Endothelial cell of umbilical vein (primary cell): ENCODE results near the gene ZMIZ1. TPM values are rescaled to one million over a fixed set of nuclear protein-coding genes. Genes with fewer than 3 reads are reported as not detected.

Source experiments
- BruUV-seq: library from RNA; stranded (reverse); fragments of 400-500 nt; replicated peaks from 2 replicates; lab custom pipeline; 2021; lab: Mats Ljungman, UMichigan
- CTCF ChIA-PET: fragments of 300-600, 350-600 bp; sonication (Branson Sonifier 250); formaldehyde crosslinking; loops from one replicate; lab custom pipeline; 2021; ENCODE audit warnings: antibody characterized with exemption, inconsistent platforms; lab: Charles Lee
- POLR2A ChIA-PET: fragments of 300-600, 350-600 bp; sonication (Branson Sonifier 250); formaldehyde crosslinking; loops from one replicate; lab custom pipeline; 2021; ENCODE audit warnings: antibody characterized with exemption, inconsistent platforms; lab: Charles Lee
- DNase-seq: peaks from one replicate; pipeline ENCODE4 v3.0.0-alpha.2; 2011; ENCODE audit warnings: low read depth, low spot score
- FAIRE-seq: peaks from 2 replicates; lab custom pipeline; 2011; peaks lifted over from hg19 to GRCh38; lab: Jason Lieb, UNC
- H2AFZ ChIP-seq: 2 replicates; pipeline ENCODE4 v1.6.0; 2012; ENCODE audit warnings: low read depth, low read length, control low read depth, inconsistent platforms
- H3K27ac ChIP-seq: 2 replicates; pipeline ENCODE4 v1.5.1; 2011; ENCODE audit warnings: low read depth, mild to moderate bottlenecking, control low read depth, low read length, moderate library complexity; ENCODE audit not compliant: insufficient read depth
- H3K27me3 ChIP-seq, 2 experiments: 2 replicates each; pipeline versions ENCODE4 v1.6.0 to v1.6.1; 2011; ENCODE audit warnings: low read length in 2 of 2, mixed read lengths in 1 of 2; ENCODE audit not compliant: control insufficient read depth in 2 of 2, insufficient read depth in 2 of 2
- H3K36me3 ChIP-seq, 2 experiments: 2 replicates in 1 of 2; 3 replicates in 1 of 2; pipeline ENCODE4 v1.5.1; 2011; ENCODE audit warnings: low read length in 2 of 2, mild to moderate bottlenecking in 1 of 2, moderate library complexity in 1 of 2; ENCODE audit not compliant: control insufficient read depth in 2 of 2, insufficient read depth in 2 of 2; ENCODE audit errors: extremely low read depth in 1 of 2
- H3K4me1 ChIP-seq: 3 replicates; pipeline ENCODE4 v1.5.1; 2011; ENCODE audit warnings: mild to moderate bottlenecking, low read length; ENCODE audit not compliant: control insufficient read depth, insufficient read depth; ENCODE audit errors: extremely low read depth
- H3K4me2 ChIP-seq: 2 replicates; pipeline ENCODE4 v1.6.1; 2011; ENCODE audit warnings: low read length, control low read depth, mixed read lengths; ENCODE audit not compliant: insufficient read depth
- H3K4me3 ChIP-seq, 3 experiments: fragments of 200-600 bp in 1 of 3; sonication (generic), shearing (Covaris generic) in 1 of 3; replicated peaks in 1 of 3; 2 replicates each; pipeline ENCODE4 v1.5.1; 2011 to 2016; ENCODE audit warnings: control low read depth in 3 of 3, low read length in 3 of 3, mild to moderate bottlenecking in 2 of 3, inconsistent platforms in 1 of 3, low read depth in 1 of 3, moderate library complexity in 1 of 3; ENCODE audit not compliant: insufficient read depth in 1 of 3
- H3K79me2 ChIP-seq: 2 replicates; pipeline ENCODE4 v1.6.0; 2012; ENCODE audit warnings: low read length, inconsistent platforms; ENCODE audit not compliant: control insufficient read depth, insufficient read depth
- H3K9ac ChIP-seq: replicated peaks from 2 replicates; pipeline ENCODE3; 2011; ENCODE audit warnings: low read length, control low read depth; ENCODE audit not compliant: insufficient read depth; ENCODE audit errors: extremely low read depth
- H3K9me1 ChIP-seq: replicated peaks from 3 replicates; pipeline ENCODE4 v1.6.0; 2011; ENCODE audit warnings: mild to moderate bottlenecking, low read length; ENCODE audit not compliant: control insufficient read depth, insufficient read depth; ENCODE audit errors: extremely low read depth
- H3K9me3 ChIP-seq: replicated peaks from 2 replicates; pipeline ENCODE4 v1.5.1; 2012; ENCODE audit warnings: low read length, inconsistent platforms; ENCODE audit not compliant: control insufficient read depth, insufficient read depth
- H4K20me1 ChIP-seq: replicated peaks from 2 replicates; pipeline ENCODE3; 2011; ENCODE audit warnings: mild to moderate bottlenecking, low read length; ENCODE audit not compliant: control insufficient read depth, insufficient read depth; ENCODE audit errors: extremely low read depth
- EZH2 ChIP-seq: IDR thresholded peaks from 2 replicates; pipeline ENCODE4 v1.6.1; 2012; ENCODE audit warnings: borderline replicate concordance, low read depth, mild to moderate bottlenecking, moderate library complexity, low read length, inconsistent platforms; ENCODE audit not compliant: severe bottlenecking
- FOS ChIP-seq: IDR thresholded peaks from 2 replicates; pipeline ENCODE4 v1.6.1; 2011; ENCODE audit warnings: mild to moderate bottlenecking, low read length, moderate library complexity, borderline replicate concordance; ENCODE audit not compliant: insufficient read depth
- GATA2 ChIP-seq: IDR thresholded peaks from 2 replicates; pipeline ENCODE4 v1.7.0; 2011; ENCODE audit warnings: low read depth, mild to moderate bottlenecking, moderate library complexity, mixed read lengths, low read length; ENCODE audit not compliant: insufficient read length, insufficient read depth
- JUN ChIP-seq: IDR thresholded peaks from 2 replicates; pipeline ENCODE4 v1.6.1; 2011; ENCODE audit warnings: borderline replicate concordance, low read depth; ENCODE audit not compliant: insufficient read length, insufficient read depth
- MAX ChIP-seq: IDR thresholded peaks from 2 replicates; pipeline ENCODE4 v1.6.1; 2011; ENCODE audit not compliant: insufficient read depth, insufficient read length
- MYC ChIP-seq: IDR thresholded peaks from one replicate; pipeline ENCODE4 v1.6.1; 2011; ENCODE audit warnings: mild to moderate bottlenecking, low read depth, low read length
- POLR2A ChIP-seq: IDR thresholded peaks from 2 replicates; pipeline ENCODE4 v1.6.1; 2012; ENCODE audit warnings: low read depth, mild to moderate bottlenecking, control low read depth, low read length
- POLR2AphosphoS5 ChIP-seq: IDR thresholded peaks from 2 replicates; pipeline ENCODE4 v1.6.1; 2012; ENCODE audit warnings: low read depth, mild to moderate bottlenecking, control low read depth, low read length, moderate library complexity; ENCODE audit not compliant: insufficient read depth
- dilution Hi-C: fragments of 300-500 bp; cut with MboI; formaldehyde crosslinking; loops from one replicate; pipeline ENCODE4 v1.15.0; 2019; ENCODE audit warnings: low sequenced_read_pairs; ENCODE audit not compliant: extremely low pct_ligation_motif_present
- intact Hi-C: fragments of 100-400 bp; cut with micrococcal nuclease; formaldehyde crosslinking; loops from one replicate; pipeline ENCODE4 v1.10.0; 2022
- polyA plus RNA-seq, 4 experiments: library from polyadenylated mRNA; depleted of rRNA in 3 of 4; stranded (reverse) in 3 of 4; unstranded in 1 of 4; fragments of >200 nt; gene quantifications; 2 replicates each; pipeline versions ENCODE4 v1.2.1 to v1.2.3, GENCODE V29; 2011 to 2012; ENCODE audit warnings: missing spikeins in 1 of 4
- total RNA-seq: library from RNA; stranded (reverse); gene quantifications from 2 replicates; pipeline ENCODE4 v1.2.3, GENCODE V29; 2021
- TF ChIP-seq, protein P1 (sequence below), 2 donors: IDR thresholded peaks; 1 replicate in 1 of 2; 2 replicates in 1 of 2; pipeline ENCODE4 v1.5.1; 2011; ENCODE audit warnings: low read length in 2 of 2, mild to moderate bottlenecking in 2 of 2, moderate library complexity in 2 of 2, control low read depth in 1 of 2, inconsistent platforms in 1 of 2, low read depth in 1 of 2; ENCODE audit not compliant: insufficient read depth in 1 of 2; ENCODE audit errors: extremely low read depth in 1 of 2

Gene ZMIZ1
- total and polyA plus RNA-seq, 2 donors (not counting 3 experiments of a cell fraction or from before 2014, with no cell fraction given), result 12.5 to 46.7 TPM

- no peaks in the 10 kb centered on the region for H3K9me1 ChIP-seq
- peaks cover 25% of the 10 kb centered on the region for H3K79me2 ChIP-seq
- H3K9me3 ChIP-seq, result no peaks in the 10 kb centered on the region
- no peaks in the 10 kb centered on the region for H4K20me1 ChIP-seq
- ChIA-PET POLR2A (no interaction called here), CTCF (interaction anchor here (1.5 kb wide), 1 partner anchor 20 kb away, joined by 3 read pairs; no protein-coding TSS in a partner anchor)
- no peak overlapping the region for H3K27ac ChIP-seq
- dilution Hi-C loops, result no loop called here
- no peak overlapping the region for H3K9ac ChIP-seq
- H3K27me3 ChIP-seq, result no peaks in the 10 kb centered on the region
- no peak for FAIRE-seq
- H3K4me3 ChIP-seq, result no peak overlapping the region
- BruUV-seq, result no TSS peak
- intact Hi-C loops, result no loop called here
- TF ChIP-seq, protein P1, sequence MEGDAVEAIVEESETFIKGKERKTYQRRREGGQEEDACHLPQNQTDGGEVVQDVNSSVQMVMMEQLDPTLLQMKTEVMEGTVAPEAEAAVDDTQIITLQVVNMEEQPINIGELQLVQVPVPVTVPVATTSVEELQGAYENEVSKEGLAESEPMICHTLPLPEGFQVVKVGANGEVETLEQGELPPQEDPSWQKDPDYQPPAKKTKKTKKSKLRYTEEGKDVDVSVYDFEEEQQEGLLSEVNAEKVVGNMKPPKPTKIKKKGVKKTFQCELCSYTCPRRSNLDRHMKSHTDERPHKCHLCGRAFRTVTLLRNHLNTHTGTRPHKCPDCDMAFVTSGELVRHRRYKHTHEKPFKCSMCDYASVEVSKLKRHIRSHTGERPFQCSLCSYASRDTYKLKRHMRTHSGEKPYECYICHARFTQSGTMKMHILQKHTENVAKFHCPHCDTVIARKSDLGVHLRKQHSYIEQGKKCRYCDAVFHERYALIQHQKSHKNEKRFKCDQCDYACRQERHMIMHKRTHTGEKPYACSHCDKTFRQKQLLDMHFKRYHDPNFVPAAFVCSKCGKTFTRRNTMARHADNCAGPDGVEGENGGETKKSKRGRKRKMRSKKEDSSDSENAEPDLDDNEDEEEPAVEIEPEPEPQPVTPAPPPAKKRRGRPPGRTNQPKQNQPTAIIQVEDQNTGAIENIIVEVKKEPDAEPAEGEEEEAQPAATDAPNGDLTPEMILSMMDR (IDR thresholded peaks at IDR 0.05; ENCODE audit: extremely low read depth in 1 of 2, insufficient read depth in 1 of 2, low read depth in 1 of 2, low read length in 2 of 2), result no peak
- no peak for TF ChIP-seq GATA2
- no peak for TF ChIP-seq FOS
- no peak for TF ChIP-seq EZH2
- no peak for TF ChIP-seq JUN
- no peak for TF ChIP-seq MYC
- no peak for TF ChIP-seq POLR2AphosphoS5
- TF ChIP-seq POLR2A, result no peak
- no peak for TF ChIP-seq MAX
- DNase-seq, result no peak
- H2AFZ ChIP-seq, result no peak overlapping the region
- H3K4me1 ChIP-seq, result no peaks in the 10 kb centered on the region
- no peak overlapping the region for H3K4me2 ChIP-seq
- peaks cover 0 to 13% of the 10 kb centered on the region in 2 experiments for H3K36me3 ChIP-seq
Observed at GRCh38 chr10:79256264-79256806, 187.6 kb downstream of the ZMIZ1 start.
